Adrenal gland (tissue), 12 donors: Measurements from ENCODE around the gene LHFPL5. TPM values are rescaled to one million over a fixed set of nuclear protein-coding genes. Genes with fewer than 3 reads are reported as not detected.

Experiments used
- DNase-seq, 7 donors: peaks; one replicate each; pipeline ENCODE4 v3.0.0-alpha.2; 2019 to 2020
- H3K27ac ChIP-seq, 5 donors: fragments of 200-600 bp; sonication (generic) in 4 of 5; 1 replicate in 3 of 5; 2 replicates in 2 of 5; pipeline versions ENCODE4 v1.5.1 to v1.8.0; 2016 to 2020; ENCODE audit warnings: mild to moderate bottlenecking in 1 of 5
- H3K27me3 ChIP-seq: fragments of 200-600 bp; 2 replicates; pipeline ENCODE4 v1.8.0; 2021
- H3K36me3 ChIP-seq, 2 donors: fragments of 200-600 bp; replicated peaks in 1 of 2; 1 replicate in 1 of 2; 2 replicates in 1 of 2; pipeline versions ENCODE4 v1.5.1 to v1.8.0; 2018 to 2022
- H3K4me1 ChIP-seq, 2 donors: fragments of 200-600 bp; replicated peaks in 1 of 2; 1 replicate in 1 of 2; 2 replicates in 1 of 2; pipeline versions ENCODE4 v1.5.1 to v1.8.0; 2018 to 2021
- H3K4me3 ChIP-seq, 4 donors: fragments of 200-600 bp; sonication (generic) in 3 of 4; one replicate each; pipeline ENCODE4 v1.5.1; 2016 to 2018
- H3K9me3 ChIP-seq, 3 donors: fragments of 200-600 bp; sonication (generic) in 1 of 3; replicated peaks in 1 of 3; 1 replicate in 2 of 3; 2 replicates in 1 of 3; pipeline versions ENCODE4 v1.5.1 to v1.8.0; 2016 to 2021
- POLR2A ChIP-seq, 2 donors: fragments of 450-650 bp; IDR thresholded peaks; one replicate each; pipeline ENCODE4 v1.6.1; 2017; ENCODE audit warnings: antibody characterized with exemption in 2 of 2, mild to moderate bottlenecking in 2 of 2, moderate library complexity in 1 of 2
- WGBS, 4 donors: extraction: QIAGEN DNeasy Blood & Tissue Kit in 2 of 4; methylation state at CpG; one replicate each; pipeline versions ENCODE4 v1.1.5 to v1.1.7; 2013 to 2017; 5-methylcytosine and 5-hydroxymethylcytosine counted together
- intact Hi-C, 2 donors: fragments of 100-400 bp; cut with DNase I; formaldehyde crosslinking; loops; one replicate each; pipeline versions ENCODE4 v1.14.1 to v1.15.0; 2022 to 2023
- polyA plus RNA-seq, 3 donors: library from polyadenylated mRNA; stranded (reverse); fragments of 200-250 nt in 2 of 3; fragments of 350-450 nt in 1 of 3; fragmentation: Illumina TruSeq in 1 of 3; extraction: RNeasy Lipid Tissue Mini Kit (QIAGEN cat#74804) in 1 of 3; gene quantifications; one replicate each; pipeline ENCODE4 v1.2.3, GENCODE V29; 2013 to 2014
- total RNA-seq, 9 donors: library from RNA; depleted of rRNA in 4 of 9; stranded (reverse); fragments of >200 nt in 4 of 9; fragments of 120-200 nt in 1 of 9; fragmentation: NEBNext Ultra II Directional in 1 of 9; extraction: Animal tissue kit (Norgen Biotek cat#: 25700) in 1 of 9; gene quantifications; one replicate each; pipeline versions ENCODE4 v1.1.0 to v1.2.4, GENCODE V29; 2013 to 2023
- TF ChIP-seq, protein P1 (sequence below), 6 experiments: fragments of 450-650 bp in 4 of 6; fragments of 200-600 bp in 2 of 6; sonication (generic) in 1 of 6; IDR thresholded peaks; 1 replicate in 5 of 6; 2 replicates in 1 of 6; pipeline versions ENCODE4 v1.5.1 to v1.8.0; 2016 to 2021; ENCODE audit warnings: antibody characterized with exemption in 6 of 6, mild to moderate bottlenecking in 2 of 6, moderate library complexity in 1 of 6
- donor health status: healthy with polysubstance abuse.
- donor health status: Bipolar disorder and iron deficiency.
- donor health status: DM: yes; HTN: yes; CAD: no.
- donor health status: DM: no; HTN: no; CAD: no.
- donor health status: DM: no; HTN: no; CAD: no.
- donor health status: DM: yes; HTN: yes; CAD: no.

LHFPL5 gene
- total and polyA plus RNA-seq, 12 donors = 0.06 to 0.14 (median 0.13) TPM; not detected in 9

DNA sequence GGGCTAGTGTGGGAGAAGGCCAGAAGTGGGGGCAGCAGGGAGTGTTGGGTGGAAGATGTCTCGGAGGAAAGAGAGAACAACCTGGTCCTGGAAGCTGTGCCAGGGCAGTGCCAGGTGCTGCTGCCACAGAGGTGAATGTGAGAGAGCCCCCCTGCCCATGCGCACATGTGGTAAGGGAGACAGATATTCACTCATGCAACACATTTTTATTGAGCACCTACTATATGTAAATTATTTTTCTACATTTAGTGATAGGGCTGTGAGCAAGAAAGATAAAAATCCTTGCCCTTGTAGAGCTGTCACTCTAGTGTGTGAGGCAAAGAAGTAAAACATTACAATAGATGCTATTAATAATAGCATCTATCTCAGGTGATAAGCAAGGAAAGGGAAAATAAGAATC lies 23.9 kb upstream of the LHFPL5 start:
- Histone ChIP-seq H3K27me3 (peaks cover 4% of the 10 kb centered on the region), H3K4me1 (peaks cover 4 to 5% of the 10 kb centered on the region in 2 donors), H3K9me3 (no peaks in the 10 kb centered on the region), H3K36me3 (no peaks in the 10 kb centered on the region), H3K4me3 (no peak overlapping the region), H3K27ac (no peak overlapping the region)
- 92 to 97% (median 92%) methylated on average over 2 of the region's 2 CpGs for WGBS, 4 donors
- TF ChIP-seq, protein P1, sequence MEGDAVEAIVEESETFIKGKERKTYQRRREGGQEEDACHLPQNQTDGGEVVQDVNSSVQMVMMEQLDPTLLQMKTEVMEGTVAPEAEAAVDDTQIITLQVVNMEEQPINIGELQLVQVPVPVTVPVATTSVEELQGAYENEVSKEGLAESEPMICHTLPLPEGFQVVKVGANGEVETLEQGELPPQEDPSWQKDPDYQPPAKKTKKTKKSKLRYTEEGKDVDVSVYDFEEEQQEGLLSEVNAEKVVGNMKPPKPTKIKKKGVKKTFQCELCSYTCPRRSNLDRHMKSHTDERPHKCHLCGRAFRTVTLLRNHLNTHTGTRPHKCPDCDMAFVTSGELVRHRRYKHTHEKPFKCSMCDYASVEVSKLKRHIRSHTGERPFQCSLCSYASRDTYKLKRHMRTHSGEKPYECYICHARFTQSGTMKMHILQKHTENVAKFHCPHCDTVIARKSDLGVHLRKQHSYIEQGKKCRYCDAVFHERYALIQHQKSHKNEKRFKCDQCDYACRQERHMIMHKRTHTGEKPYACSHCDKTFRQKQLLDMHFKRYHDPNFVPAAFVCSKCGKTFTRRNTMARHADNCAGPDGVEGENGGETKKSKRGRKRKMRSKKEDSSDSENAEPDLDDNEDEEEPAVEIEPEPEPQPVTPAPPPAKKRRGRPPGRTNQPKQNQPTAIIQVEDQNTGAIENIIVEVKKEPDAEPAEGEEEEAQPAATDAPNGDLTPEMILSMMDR (IDR thresholded peaks at IDR 0.05) = no peak
- no peak for TF ChIP-seq POLR2A (IDR thresholded peaks at IDR 0.05)
- intact Hi-C loops = no loop called here
- DNase-seq = no peak

DNA sequence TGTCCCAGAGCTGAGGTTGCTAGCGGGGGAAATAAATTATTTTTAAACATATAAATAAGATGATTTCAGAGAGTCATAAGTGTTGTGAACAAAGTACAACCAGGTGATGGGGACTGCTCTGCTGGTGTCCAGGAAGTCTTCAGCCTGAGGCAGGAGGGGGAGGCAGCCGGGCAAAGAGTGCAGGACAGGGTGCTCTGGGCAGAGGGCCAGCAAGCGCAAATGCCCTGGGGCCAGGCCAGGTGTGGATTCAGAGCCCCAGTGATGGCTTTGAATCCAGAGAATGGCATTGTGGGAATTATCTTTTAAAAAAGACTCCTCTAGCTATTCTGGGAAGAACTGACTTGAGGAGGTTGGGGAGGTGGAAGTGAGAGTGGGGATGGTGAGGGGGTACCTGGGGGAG lies 22.7 kb upstream of the LHFPL5 start:
- Histone ChIP-seq H3K36me3 (no peaks in the 10 kb centered on the region), H3K4me1 (no peaks in the 10 kb centered on the region), H3K27ac (no peak overlapping the region), H3K9me3 (no peaks in the 10 kb centered on the region), H3K4me3 (no peak overlapping the region), H3K27me3 (peaks cover 8% of the 10 kb centered on the region)
- 55 to 65% (median 61%) methylated on average over 3 of the region's 3 CpGs for WGBS, 4 donors
- DNase-seq = peak in 1 of 7 donors; percentile 84
- TF ChIP-seq, protein P1 (IDR thresholded peaks at IDR 0.05) = no peak
- intact Hi-C loops = no loop called here

DNA sequence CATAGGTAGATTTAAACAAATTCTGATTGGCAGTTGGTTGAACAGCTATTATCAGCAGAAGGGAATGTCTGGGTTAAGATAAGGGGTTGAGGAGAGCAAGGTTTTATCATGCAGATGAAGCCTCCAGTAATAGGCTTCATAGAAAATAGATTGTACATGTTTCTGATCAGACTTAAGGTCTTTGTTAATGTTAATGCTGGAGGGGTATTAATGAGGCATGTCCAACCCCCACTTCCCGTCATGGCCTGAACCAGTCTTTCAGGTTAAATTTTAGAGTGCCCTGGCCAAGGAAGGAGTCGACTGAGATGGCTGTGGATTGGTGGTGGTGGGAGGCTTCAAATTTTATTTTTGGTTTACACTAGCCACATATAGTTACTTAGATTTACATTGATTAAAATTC lies 21.0 kb upstream of the LHFPL5 start:
- peaks cover 15% of the 10 kb centered on the region for H3K27me3 ChIP-seq

DNA sequence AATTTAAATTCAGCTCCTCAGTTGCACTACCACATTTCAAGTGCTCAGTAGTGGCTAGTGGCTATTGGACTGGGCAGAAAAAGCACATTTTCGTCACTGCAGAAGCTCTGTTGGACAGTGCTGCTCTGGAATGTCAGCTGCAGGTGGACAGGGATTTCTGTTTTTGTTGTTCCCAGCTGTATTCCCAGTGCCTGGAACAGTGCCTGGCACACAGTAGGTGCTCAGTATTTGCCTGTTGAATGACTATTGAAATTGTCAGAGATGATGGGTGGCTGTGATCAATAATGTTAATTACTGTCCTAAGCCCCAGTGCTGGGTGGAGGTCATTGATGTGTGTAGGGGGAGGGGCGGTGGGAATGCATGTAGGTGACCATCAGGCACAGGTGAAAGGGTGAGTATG lies 18.9 kb upstream of the LHFPL5 start:
- DNase-seq = no peak
- H3K36me3 ChIP-seq = no peaks in the 10 kb centered on the region
- H3K9me3 ChIP-seq = no peaks in the 10 kb centered on the region
- H3K4me3 ChIP-seq = no peak overlapping the region
- WGBS, 4 donors = 52 to 71% (median 64%) methylated on average over 2 of the region's 2 CpGs
- no peaks in the 10 kb centered on the region for H3K4me1 ChIP-seq
- intact Hi-C loops = no loop called here
- no peak overlapping the region for H3K27ac ChIP-seq
- peaks cover 28% of the 10 kb centered on the region for H3K27me3 ChIP-seq
- TF ChIP-seq POLR2A (IDR thresholded peaks at IDR 0.05) = no peak
- TF ChIP-seq, protein P1 (IDR thresholded peaks at IDR 0.05) = no peak

More for the DNA sequence above, 21.0 kb upstream of the LHFPL5 start:
- intact Hi-C loops = no loop called here
- Histone ChIP-seq H3K9me3 (no peaks in the 10 kb centered on the region), H3K4me1 (no peaks in the 10 kb centered on the region), H3K27ac (no peak overlapping the region), H3K36me3 (no peaks in the 10 kb centered on the region), H3K4me3 (no peak overlapping the region)
- 75 to 87% (median 79%) methylated on average over 2 of the region's 2 CpGs for WGBS, 4 donors
- no peak for TF ChIP-seq POLR2A (IDR thresholded peaks at IDR 0.05)
- TF ChIP-seq, protein P1 (IDR thresholded peaks at IDR 0.05) = no peak
- DNase-seq = no peak
